Erythroblast (primary cell): ENCODE data around the gene BMI1.

ENCODE experiments used
- DNase-seq, 2 experiments: peaks; one replicate each; lab custom pipeline; 2025; lab: John Stamatoyannopoulos, UW
- GATA1 ChIP-seq: IDR thresholded peaks from 2 replicates; pipeline ENCODE4 v1.6.1; 2011; ENCODE audit warnings: low read depth, mild to moderate bottlenecking, control low read depth, low read length, moderate library complexity
- POLR2A ChIP-seq: IDR thresholded peaks from 2 replicates; pipeline ENCODE4 v1.6.1; 2011; ENCODE audit warnings: mild to moderate bottlenecking, low read length

Gene BMI1

DNA sequence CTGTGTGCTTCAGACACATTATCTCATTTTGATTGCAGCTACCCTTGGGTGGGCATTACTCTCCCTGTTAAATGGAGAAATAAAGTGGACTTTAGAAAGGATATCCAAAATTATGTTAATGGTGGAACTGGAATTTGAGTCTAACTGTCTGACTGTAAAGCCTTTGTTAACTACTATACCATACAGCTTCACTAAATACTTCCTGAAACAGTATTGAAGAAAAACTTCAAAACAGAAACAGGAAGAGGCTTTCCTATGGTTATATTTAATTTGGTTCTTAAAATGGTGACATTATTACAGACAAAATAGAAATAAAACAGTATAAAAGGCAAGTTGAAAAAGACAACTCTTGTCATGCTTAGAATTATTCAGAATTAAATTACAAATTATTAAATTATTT, 49.4 kb downstream of the BMI1 start:
- no peak for DNase-seq
- TF ChIP-seq POLR2A, result no peak
- no peak for TF ChIP-seq GATA1

DNA sequence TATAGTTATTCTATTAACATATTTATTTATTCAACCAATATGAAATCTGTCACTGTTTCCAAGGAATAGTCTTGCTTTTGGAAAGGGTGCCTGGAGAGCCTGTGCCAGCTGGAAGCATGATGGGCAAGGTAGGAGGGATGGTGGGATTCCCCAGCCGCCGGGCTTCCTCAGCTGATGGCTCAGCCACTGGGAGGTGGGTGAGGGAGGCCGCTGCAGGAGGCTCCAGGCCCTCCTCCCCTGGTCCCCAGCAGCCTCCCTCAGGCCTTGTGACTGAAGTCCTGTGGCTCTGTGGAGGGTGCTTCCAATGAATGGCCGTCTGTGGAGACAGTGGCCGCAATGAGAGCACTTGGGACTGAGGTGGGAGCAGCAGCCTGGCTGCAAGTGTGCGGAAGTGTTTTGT, 51.4 kb downstream of the BMI1 start:
- DNase-seq, result no peak
- TF ChIP-seq POLR2A (no peak), GATA1 (no peak)

GRCh38 chr10:22372917-22373316, 52.0 kb downstream of the BMI1 start:
- no peak for DNase-seq
- TF ChIP-seq GATA1 (no peak), POLR2A (no peak)

DNA sequence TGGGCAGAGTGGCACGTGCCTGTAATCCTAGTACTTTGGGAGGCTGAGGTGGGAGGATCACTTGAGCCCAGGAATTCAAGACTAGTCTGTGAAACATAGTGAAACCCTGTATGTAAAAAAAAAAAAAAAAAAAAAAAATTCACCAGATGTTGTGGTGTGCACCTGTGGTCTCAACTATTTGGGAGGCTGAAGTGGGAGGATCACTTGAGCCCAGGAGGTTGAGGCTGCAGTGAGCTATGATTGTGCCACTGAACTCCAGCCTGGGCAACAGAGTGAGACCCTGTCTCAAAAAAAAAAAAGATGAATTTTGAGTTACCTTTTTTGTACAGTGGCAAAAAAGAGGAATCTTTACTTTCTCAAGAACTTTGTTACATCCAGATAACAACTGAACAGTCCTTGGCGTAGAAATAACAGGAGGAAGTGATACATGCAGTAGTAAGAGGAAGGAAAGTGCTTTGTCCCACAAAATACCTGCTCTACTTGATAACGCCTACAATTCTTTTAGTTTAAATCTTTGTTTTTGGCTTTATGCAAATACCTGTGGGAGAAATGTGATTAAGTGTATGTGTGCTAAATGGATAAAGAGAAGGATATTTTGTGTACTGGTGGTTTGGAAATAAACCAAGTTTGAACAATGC, 53.7 kb downstream of the BMI1 start:
- no peak for DNase-seq
- TF ChIP-seq GATA1 (no peak), POLR2A (no peak)

DNA sequence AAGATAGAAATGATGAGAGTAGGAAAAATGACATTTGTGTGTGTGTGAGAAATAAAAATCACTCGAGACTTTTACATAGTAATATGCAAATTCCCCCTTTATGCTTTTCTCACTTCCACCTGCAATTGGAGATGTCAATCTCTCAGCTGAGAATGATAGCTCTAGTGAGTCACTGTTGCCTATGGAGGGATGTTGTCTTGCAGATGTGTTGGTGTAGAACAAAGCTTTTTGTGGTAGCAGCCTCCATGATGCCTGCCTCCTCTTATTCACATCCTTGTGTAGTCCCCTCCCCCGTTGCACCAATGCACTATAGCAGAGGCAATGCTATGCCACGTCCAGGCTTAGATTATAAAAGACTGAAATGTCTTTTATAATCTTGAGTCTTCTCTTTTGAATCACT, 58.2 kb downstream of the BMI1 start:
- no peak for TF ChIP-seq POLR2A
- TF ChIP-seq GATA1, result no peak
- DNase-seq, result no peak
